Myocyte (in vitro differentiated cells): ENCODE data around the gene KCNE1. TPM values are rescaled to one million over a fixed set of nuclear protein-coding genes. Genes with fewer than 3 reads are reported as not detected.
A peak's percentile ranks its signal among the peaks of the same experiment; 100 is the strongest.
"Not testable (repeated sequence)": the region's sequence is repeated elsewhere in the genome, so short reads cannot be mapped to it uniquely, and the experiment has no call there.

Experiments
- DNase-seq: peaks from one replicate; pipeline ENCODE4 v3.0.0-alpha.2; 2012; ENCODE audit warnings: low read depth
- total RNA-seq: library from RNA; depleted of rRNA; stranded (reverse); fragments of >200 nt; gene quantifications from 2 replicates; pipeline ENCODE4 v1.2.3, GENCODE V29; 2014

Gene KCNE1
- total RNA-seq, 1 donor from 2014 or later: 0.45 TPM

DNA sequence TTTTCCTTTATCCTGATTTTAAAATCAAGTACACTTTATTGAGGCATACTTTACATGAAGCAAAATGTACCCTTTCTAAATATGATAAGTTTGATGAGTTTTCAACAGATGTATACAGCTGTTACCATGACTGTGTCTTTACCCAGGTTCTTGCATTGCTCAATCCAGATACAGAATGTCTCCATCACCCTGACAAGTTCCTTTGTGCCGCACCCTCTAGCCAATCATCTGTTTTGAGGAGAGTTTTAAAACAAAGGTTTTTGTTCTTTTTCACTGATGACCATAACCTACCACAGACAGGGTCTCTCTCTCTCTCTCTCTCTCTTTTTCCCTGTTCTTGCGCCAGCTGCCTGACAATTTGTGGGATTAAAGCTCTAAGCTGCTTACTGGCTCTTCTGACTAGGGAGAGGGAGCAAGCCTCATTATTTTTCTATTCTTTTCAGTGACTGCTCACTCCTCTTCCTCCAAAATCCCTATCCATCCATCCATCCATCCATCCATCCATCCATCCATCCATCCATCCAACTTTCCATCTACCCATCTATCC, 1.2 kb upstream of the KCNE1 start:
- DNase-seq: no peak

DNA sequence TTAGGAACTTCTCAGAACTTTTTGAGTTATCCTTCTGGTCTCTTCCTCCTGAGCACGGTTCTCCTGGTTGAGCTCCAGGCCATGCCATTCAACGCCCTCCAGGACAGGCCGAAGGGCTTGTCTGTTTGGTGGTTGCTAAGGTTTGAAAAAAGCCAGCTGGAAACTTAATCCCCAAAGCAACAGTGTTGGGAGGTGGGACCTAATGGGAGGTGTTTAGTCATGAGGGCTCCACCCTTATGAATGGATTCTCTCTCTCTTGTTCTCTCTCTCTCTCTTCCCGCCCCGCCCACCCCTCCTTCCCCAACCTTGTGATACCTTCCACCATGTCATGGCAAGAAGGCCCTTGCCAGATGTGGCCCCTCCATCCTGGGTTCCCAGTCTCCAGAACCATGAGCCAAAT, 829 bp downstream of the KCNE1 start:
- DNase-seq: peak; percentile 57

DNA sequence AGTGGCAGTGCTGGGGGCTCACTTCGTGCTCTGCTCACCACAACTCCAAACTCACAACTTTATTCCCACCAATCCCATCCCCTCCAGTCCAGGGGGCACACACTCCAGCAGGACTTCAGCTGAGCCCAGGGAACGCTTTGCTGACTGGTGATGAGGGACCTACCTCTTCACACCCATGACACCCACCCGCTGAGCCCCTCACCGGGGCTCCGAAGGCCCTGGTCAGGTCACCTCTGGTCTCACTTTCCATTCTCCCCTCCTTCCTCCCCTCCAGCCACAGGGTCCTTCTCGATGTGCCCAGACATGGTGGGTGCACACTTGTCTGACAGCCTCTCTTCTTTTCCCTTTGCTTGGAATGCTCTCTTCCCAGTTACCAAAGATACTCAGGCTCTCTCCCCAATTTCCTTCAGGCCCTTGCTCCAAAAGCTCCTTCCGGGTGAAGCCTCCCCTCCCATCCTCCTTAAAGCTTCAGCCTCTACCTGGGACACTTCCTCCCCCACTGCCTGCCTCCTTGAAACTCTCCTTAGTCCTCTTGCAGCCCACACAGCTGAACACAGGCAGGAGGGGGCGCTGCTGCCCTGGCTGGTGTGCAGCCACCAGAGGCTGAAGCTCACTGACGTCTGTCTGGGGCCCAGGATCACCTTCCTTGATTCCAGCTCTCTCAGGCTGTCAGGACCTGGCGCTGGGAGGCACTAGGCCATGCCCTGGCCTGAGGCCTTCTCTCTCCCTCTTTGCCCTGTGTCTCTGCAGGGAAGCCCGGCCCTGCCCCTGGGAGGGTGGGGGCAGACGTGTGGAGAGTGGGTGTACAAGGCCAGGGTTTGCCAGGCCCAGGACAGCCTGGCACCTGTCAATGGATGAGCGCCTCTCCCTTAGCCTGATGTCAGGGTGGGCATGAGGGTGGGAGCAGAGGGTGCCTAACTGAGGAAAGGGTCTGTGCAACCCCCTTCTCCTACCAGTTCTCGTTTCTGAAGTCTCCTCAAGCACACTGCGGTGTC, 1.6 kb downstream of the KCNE1 start:
- DNase-seq: peak; percentile 58

DNA sequence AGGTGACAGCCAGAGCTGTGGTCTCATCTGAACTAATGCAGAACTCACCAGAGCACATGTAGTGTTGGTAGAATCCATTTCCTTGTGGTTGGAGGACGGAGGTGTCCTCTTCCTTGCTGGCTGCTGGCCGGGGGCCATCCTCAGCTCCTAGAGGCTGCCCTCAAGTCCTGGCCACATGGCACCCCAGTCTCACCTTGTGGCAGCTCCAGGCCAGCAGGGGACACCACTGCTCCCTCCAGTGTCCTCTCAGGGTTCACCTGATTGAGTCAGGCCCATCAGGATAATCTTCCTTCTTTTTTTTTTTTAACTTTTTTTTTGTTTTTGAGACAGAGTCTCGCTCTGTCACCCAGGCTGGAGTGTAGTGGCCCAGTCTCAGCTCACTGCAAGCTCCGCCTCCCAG, 2.9 kb downstream of the KCNE1 start:
- DNase-seq: no peak

DNA sequence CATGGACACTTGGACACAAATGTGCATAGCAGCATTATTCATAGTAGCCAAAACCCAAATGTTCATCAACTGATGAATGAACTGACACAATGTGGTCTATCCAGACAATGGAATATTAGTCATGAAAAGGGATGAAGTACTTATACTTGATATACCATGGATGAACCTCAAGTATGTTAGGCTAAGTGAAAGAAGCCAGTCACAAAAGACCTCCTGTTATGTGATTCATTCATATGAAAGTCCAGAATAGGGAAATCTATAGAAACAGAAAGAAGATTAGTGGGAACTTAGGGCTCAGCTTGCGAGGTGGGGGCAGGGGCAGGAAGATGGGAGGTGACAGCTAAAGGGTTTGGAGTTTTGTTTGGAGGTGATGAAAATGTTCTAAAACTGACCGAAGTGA, 7.4 kb downstream of the KCNE1 start:
- no peak for DNase-seq

DNA sequence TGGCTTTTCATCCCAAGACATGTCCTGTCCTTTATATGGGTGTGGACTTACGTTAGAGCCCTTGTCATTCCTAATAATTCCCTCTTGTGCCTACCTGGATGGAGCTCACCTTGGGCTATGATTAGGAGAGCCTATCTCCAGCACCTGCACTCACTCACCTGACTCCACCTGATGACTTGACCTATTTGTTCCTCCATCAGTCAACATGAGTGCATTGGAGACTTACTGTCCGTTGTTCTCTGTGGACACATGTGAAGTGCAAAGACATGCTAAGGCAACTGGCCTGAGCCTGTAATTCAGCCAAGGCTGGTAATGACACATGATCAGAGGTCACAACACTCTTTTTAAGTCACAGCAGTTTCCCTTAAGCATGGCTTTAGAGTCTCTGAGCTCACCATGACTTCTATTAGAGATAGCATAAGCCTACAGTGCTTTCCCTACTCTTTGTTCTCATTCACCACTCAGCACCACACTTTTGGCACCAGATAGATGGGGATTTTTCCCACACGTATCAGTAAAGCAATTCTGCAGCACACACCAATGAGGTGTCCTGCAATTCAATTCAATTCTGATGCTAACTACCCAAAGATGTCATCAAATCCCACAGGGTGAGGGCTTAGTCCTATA, 9.4 kb downstream of the KCNE1 start:
- no peak for DNase-seq

DNA sequence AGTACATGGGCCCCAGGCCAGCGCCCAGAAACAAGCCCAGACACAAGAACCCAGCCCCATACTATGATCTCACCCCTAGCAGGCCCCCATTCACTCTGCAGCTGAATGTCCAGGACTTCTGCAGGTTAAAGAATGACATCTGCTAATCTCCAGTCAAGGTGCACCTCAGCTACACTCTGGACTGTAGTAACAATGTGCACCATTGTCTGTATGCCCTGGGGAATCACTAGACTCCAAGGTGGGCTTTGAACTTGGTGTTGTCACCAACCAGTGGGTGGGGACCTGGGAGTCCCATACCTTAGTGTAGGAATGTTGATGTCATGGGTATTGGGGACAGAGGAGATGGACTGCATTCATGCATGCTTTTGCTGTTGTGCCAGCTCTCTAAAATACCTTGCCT, 10.3 kb downstream of the KCNE1 start:
- no peak for DNase-seq

DNA sequence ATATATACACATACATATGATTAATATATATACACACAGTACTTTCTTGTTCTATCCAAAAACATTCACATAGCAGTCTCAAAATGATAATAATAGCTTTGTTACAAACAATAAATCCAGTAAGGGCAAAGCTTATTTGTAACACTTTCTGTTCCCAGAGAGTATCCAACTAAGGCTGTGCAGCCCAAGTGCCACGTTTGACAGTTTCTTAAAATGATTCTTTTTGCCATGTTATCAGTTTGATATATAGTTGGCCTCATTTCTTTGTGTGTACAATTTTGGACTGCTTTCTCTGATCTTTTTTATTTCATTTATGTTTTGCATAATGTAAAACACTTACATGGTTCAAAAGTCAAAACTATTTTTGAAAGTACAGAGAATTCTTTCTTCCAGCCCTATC, 11.8 kb downstream of the KCNE1 start:
- DNase-seq: no peak

DNA sequence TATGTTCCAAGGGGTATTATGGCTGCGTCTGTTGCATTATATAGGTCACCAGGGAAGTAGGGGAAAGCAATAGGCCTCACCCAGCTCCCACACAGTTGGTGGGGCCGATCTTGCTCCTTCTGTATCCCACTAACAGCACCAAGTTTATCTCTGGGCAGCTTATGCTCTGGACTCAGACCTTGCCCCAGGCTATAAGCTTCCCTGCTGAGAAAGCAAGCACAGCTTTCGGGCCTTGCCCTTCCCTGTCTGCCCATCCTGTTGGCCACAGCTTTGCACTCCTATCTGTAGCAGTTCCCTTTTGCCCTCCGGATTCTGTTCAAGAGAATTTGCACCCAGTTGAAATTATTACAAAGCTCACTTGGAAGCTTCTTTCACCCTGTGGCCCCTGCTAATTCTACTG, 12.9 kb downstream of the KCNE1 start:
- no peak for DNase-seq

DNA sequence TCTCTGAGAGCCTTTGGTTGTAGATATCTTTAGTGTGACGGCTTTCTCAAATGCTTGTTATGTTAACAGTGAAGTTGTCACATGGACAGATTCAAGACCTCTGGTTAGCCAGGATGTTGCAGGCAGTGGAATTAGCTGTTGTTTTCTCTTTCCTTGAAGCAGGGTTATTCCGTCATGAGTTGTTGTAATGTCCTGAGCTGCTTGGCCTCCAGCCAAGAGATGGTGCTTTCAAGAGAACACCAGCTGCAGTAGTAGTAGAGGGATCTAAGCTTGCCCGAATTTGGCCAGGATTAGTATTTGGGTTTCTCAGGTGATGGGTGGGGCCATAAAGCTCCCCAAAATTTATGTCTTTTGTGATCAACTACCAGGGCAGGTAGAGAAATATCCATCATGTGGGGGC, 13.4 kb downstream of the KCNE1 start:
- peak; percentile 25 for DNase-seq

DNA sequence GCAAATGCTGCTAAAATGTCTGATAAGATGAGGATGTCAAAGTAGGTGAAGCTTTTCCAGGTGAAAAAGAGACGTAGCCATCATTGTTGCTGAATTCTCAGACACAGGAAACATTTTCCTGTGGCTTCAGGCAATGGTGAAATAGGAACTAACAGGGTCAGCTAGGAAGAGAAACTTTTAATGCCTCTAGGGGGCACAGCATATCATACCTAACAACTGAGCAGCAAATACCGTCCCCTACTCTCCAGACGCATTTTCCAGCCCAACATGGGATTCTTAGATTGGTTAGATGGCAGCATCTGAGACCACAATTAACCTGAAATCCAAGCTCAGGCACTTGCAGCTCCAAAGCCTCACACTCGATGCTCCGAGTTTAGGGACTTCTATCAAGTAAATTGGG, 28.2 kb downstream of the KCNE1 start:
- DNase-seq: not testable (repeated sequence)

DNA sequence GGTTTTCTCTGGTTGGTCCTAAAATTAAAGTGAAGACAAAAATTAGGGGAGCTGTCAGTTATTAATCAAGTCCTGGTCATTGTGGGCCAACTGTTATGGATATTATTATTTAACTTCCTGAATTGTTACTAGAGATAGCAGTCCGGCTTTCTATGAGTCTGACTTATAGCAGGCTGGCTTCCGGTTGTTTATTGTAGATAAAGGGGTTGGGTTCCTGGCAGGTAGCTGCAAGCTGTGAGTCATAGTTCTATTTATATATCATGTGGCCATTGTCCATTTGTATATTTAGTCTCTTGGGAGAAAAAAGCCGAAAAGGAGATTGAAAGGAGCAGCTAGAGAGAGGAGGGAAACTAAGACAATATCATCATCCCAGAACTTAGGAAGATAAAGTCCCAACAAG, 28.6 kb downstream of the KCNE1 start:
- not testable (repeated sequence) for DNase-seq

DNA sequence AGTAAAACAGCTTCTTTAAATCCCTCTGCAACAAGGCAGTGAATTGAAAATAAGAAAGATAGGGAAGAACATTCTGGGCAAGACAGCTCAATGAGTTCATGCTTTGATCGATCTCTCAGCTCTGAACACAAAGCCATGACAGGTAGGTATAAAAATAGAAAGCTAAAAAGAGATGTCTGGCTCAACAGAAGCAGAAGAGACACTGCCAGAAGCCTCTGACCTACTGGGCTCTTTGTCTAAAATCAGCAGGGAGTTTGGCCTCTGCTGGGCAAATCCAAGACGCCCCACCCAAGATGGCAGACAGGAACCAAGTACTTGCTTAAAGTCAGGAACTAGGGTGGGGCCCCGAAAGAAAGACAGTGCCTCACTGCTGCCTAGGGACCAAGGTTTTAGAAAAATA, 44.7 kb downstream of the KCNE1 start:
- DNase-seq: not testable (repeated sequence)

DNA sequence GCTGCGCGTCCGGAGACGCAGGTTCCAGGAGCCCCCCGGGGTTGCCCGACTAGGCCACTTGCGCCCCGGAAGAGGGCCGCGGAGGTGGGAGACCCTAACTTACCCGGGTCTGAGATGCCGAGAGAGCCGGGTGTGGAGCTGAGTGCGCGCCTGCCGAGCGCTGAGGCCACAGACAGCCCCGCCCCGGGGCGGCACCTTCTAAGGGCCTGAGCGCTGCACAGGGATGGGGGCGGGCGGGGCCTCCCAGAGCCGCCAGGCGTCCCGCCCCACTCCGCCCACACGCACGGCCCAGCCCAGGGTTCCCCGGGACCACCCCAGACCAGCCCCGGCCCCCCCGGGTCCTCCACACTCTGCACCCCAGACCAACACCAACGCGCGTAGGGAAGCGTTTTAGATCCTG, 52.6 kb downstream of the KCNE1 start:
- DNase-seq: not testable (repeated sequence)

DNA sequence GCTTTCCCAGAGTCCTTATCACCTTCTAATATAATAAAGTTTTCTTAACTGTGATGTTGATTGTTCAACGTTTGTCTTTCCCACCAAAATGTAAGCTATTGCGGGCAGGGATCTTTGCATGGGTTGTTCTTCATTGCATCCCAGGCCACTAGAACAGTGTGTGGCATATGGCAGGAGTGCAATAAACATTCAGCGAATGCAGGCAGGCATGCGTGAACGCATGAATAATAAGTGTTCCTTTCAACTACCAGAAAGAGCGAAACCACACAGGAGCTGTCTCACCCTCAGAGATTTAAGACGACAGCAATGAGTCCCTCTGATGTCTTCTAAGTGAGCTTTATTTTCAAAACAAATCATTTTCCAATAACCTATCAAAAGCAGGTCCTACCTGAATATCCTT, 53.7 kb downstream of the KCNE1 start:
- DNase-seq: not testable (repeated sequence)

DNA sequence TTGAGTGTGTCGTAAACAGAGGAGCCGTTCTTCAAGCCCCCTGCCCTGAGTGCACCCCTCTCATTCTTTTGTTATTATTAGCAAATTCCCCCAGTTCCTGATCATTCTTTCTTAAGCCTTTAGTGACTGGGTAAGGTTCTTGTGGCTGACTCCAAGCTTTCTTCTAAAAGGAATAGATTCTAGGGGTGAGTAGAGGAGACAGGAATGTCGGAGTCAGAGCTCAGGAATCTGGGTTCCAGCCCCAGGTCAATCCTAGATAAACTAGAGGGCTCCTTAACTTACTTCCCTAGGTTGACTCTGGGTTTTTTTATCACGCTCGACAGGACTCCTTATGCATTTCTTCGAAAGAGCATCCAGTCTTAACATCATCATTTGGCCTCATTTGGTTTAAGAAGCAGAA, 55.8 kb downstream of the KCNE1 start:
- not testable (repeated sequence) for DNase-seq

DNA sequence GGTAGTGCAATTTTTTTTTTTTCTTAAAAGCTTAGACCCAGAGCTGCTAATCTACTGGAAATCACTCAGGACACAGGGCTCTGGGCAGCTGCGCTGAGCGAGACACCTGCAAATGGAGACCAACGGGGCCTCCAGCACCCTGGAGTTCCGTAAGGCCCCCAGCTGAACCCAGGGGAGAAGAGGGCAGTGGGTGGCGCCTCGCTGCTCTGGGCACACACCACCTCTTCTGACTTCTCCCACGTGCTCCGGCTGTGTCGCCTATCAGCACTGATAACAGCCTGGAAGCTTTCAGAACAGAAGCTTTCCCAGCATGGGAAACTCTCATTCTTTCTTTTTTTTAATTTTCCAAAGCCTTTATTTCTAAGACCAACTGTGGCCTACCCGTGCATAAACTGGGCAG, 56.4 kb downstream of the KCNE1 start:
- not testable (repeated sequence) for DNase-seq

DNA sequence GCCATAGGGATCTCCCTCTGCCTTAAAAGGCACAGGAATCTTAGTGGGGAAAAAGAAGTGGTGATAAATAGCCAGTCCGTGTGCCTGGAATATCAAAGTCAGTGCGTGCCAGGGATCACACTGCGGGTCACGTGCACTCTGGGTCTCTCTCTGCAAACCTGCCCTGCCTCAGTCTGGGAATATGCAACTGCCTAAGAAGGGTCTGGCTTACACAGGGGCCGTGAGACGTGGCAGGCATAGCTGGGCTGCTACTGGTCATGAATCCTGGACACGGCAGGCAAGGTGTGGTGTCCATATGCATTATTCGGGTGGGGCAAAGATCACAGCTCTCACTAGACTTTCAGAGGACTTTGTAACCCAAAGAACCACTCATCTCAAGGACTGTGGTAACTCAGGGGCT, 65.0 kb downstream of the KCNE1 start:
- DNase-seq: not testable (repeated sequence)

DNA sequence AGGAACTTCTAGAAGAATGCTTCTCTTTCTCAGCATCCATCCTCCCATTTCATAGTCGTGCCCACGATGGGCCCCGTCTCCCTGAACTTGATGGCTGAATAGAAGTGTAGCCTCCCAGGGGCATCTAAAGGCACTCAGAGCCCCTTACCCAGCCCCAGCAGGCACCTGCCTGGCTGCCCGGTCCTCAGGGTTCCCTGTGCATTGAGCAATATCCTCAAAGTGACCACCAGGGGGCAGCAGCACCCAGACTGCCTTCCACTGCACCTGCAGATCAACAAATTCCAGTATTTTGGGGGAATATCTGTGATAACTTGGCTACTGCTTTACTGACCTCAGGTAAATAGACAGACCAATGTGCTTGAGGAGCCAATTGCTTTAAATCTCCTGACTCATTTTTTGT, 68.5 kb downstream of the KCNE1 start:
- not testable (repeated sequence) for DNase-seq

DNA sequence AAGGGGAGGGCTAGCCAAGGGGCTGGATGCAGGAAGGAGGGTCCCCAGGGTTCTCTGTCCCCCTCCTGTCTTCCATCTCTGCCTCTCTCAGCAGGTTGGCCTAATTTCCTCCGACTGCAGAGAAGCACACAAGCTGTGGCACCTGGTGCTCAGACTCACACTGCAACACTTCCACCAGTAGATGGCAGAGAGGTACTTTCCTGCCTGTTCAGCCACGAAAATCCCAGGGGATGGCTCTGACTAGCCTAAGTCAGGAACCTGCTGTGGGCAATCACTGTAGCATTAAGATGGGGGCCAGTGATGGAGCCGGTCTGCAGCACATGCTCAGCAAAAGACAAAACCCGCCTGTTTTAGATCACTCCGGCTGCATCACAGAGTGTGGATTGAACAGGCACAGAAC, 82.3 kb downstream of the KCNE1 start:
- DNase-seq: not testable (repeated sequence)

DNA sequence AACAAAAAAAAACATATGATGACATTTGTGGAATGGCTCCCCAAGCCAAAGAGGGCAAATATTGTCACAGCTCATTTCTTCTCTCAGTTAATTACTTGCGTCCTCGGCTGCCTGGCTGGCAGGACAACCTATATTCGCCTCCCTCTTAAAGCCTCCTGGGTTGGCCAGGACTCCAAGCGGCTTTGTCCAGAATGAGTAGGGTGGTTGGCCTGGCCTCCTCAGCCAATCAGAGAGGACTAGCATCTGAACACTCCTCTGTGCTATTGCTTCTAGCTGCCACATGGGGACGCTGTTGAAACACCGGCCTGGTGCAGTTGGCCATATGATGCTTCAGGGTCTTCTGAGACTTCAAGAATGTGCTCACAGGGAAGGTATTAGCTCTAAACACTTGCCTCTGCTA, 83.6 kb downstream of the KCNE1 start:
- DNase-seq: not testable (repeated sequence)

DNA sequence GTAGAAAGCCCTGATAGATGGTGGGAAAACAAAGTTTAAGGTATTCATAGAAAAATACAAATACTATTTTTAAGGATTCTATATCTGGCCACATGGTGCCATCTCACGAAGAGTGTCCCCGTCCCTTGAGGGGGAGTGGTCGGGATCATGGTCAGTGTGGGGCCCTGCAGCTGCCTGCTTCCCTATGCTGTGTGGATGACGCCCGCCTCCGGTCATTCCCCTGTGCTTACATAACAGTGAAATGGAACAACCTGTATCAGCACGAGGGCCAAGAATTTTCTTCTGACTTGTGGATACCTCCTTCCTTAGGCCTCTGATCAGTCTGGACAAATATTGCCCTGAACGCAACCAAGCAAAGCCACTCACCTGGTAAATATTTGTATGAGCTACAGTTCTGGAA, 84.7 kb downstream of the KCNE1 start:
- DNase-seq: not testable (repeated sequence)
